Stimulated activated CD8-positive, alpha-beta memory T cell treated with anti-CD3 and anti-CD28 coated beads, Interleukin-7, amount 100 ng/mL, for 48 hours (primary cell): Measurements from ENCODE around the gene NKX3-2.

Experiments used
- DNase-seq, 2 donors: peaks; one replicate each; pipeline ENCODE4 v3.0.0-alpha.2; 2020; ENCODE audit warnings: low read depth in 1 of 2; ENCODE audit errors: extremely low read depth in 1 of 2

Gene NKX3-2

GRCh38 chr4:13515268-13515667 is 29.0 kb downstream of the NKX3-2 start:
- DNase-seq = no peak

GRCh38 chr4:13514722-13515121 is 29.6 kb downstream of the NKX3-2 start:
- no peak for DNase-seq

GRCh38 chr4:13511101-13511500 is 33.2 kb downstream of the NKX3-2 start:
- DNase-seq = no peak

GRCh38 chr4:13509442-13509841 is 34.9 kb downstream of the NKX3-2 start:
- no peak for DNase-seq

- DNase-seq = no peak
Observed at GRCh38 chr4:13504374-13504773, 39.9 kb downstream of the NKX3-2 start.

- no peak for DNase-seq
Observed at GRCh38 chr4:13498469-13498868, 45.8 kb downstream of the NKX3-2 start.

GRCh38 chr4:13496605-13497004 is 47.7 kb downstream of the NKX3-2 start:
- no peak for DNase-seq

GRCh38 chr4:13495753-13496152 is 48.6 kb downstream of the NKX3-2 start:
- DNase-seq = no peak

- DNase-seq = no peak
Observed at GRCh38 chr4:13493793-13494192, 50.5 kb downstream of the NKX3-2 start.

- no peak for DNase-seq
Observed at GRCh38 chr4:13492747-13493146, 51.6 kb downstream of the NKX3-2 start.
